WTC11 (cell line): Measurements from ENCODE around the gene NBAS. TPM values are rescaled to one million over a fixed set of nuclear protein-coding genes. Genes with fewer than 3 reads are reported as not detected.

ENCODE experiments used
- ATAC-seq: fragments of 200-7000 bp; cut with Tn5 transposase; 2 replicates; pipeline ENCODE4 v1.10.0; 2021; ENCODE audit warnings: mild to moderate bottlenecking, moderate library complexity
- CTCF ChIA-PET: fragments of 300-600 bp; sonication (Branson Sonifier 250); formaldehyde crosslinking; loops from one replicate; lab custom pipeline; 2021; ENCODE audit warnings: antibody characterized with exemption; lab: Charles Lee
- POLR2A ChIA-PET: fragments of 350-600 bp; sonication (Branson Sonifier 250); formaldehyde crosslinking; loops from one replicate; lab custom pipeline; 2021; ENCODE audit warnings: antibody characterized with exemption; lab: Charles Lee
- DNase-seq: peaks from one replicate; pipeline ENCODE4 v3.0.0; 2021; ENCODE audit warnings: low spot score
- H3K27ac Mint-ChIP-seq: 2 replicates; pipeline ENCODE4 v1.8.0; 2021; ENCODE audit warnings: mixed read lengths
- H3K27me3 Mint-ChIP-seq: 2 replicates; pipeline ENCODE4 v1.8.0; 2021; ENCODE audit warnings: low read depth, mild to moderate bottlenecking, moderate library complexity, mixed read lengths
- H3K36me3 Mint-ChIP-seq: 2 replicates; pipeline ENCODE4 v1.8.0; 2021; ENCODE audit warnings: mixed read lengths
- H3K4me1 Mint-ChIP-seq: 2 replicates; pipeline ENCODE4 v1.8.0; 2022; ENCODE audit warnings: mixed read lengths
- H3K4me3 Mint-ChIP-seq: 2 replicates; pipeline ENCODE4 v1.8.0; 2021; ENCODE audit warnings: mild to moderate bottlenecking, moderate library complexity, mixed read lengths
- H3K9me3 Mint-ChIP-seq: 2 replicates; pipeline ENCODE4 v1.8.0; 2021; ENCODE audit warnings: mixed read lengths
- CBFB ChIP-seq: sonication (generic); formaldehyde crosslinking; IDR thresholded peaks from 2 replicates; pipeline ENCODE4 v1.8.1; 2022; ENCODE audit warnings: mild to moderate bottlenecking, low read depth, missing genetic modification reagents
- ELF4 ChIP-seq: sonication (generic); formaldehyde crosslinking; IDR thresholded peaks from 2 replicates; pipeline ENCODE4 v1.8.1; 2022; ENCODE audit warnings: low read depth, mild to moderate bottlenecking, moderate library complexity, missing genetic modification reagents
- ESRRA ChIP-seq: sonication (generic); formaldehyde crosslinking; IDR thresholded peaks from 2 replicates; pipeline ENCODE4 v1.8.1; 2022; ENCODE audit warnings: mild to moderate bottlenecking, missing genetic modification reagents, borderline replicate concordance
- MYBL2 ChIP-seq: sonication (generic); formaldehyde crosslinking; IDR thresholded peaks from 2 replicates; pipeline ENCODE4 v1.8.1; 2023; ENCODE audit warnings: mild to moderate bottlenecking, moderate library complexity, missing genetic modification reagents
- OVOL2 ChIP-seq: fragments of 250-450 bp; sonication (Bioruptor Pico); IDR thresholded peaks from 2 replicates; pipeline ENCODE4 v1.9.0; 2021; ENCODE audit warnings: mild to moderate bottlenecking, borderline replicate concordance
- PRRX2 ChIP-seq: fragments of 250-450 bp; sonication (Bioruptor Pico); IDR thresholded peaks from 2 replicates; pipeline ENCODE4 v1.8.0; 2021; ENCODE audit warnings: mild to moderate bottlenecking
- SP1 ChIP-seq: sonication (generic); formaldehyde crosslinking; conservative IDR thresholded peaks from 2 replicates; pipeline ENCODE4 v1.8.1; 2022; ENCODE audit warnings: missing genetic modification reagents
- ZNF138 ChIP-seq: sonication (generic); formaldehyde crosslinking; conservative IDR thresholded peaks from 2 replicates; pipeline ENCODE4 v1.8.1; 2022; ENCODE audit warnings: mild to moderate bottlenecking, moderate library complexity, missing genetic modification reagents
- ZNF396 ChIP-seq: fragments of 250-450 bp; sonication (Bioruptor Pico); IDR thresholded peaks from 2 replicates; pipeline ENCODE4 v1.8.0; 2021; ENCODE audit warnings: mild to moderate bottlenecking, moderate library complexity, borderline replicate concordance
- total RNA-seq: library from RNA; stranded (reverse); gene quantifications from 3 replicates; pipeline ENCODE4 v1.2.3, GENCODE V29; 2021
- TF ChIP-seq, protein P1 (sequence below): sonication (generic); formaldehyde crosslinking; IDR thresholded peaks from 2 replicates; pipeline ENCODE4 v1.8.1; 2023; ENCODE audit warnings: mild to moderate bottlenecking, missing genetic modification reagents, borderline replicate concordance
- TF ChIP-seq, protein P2 (sequence below): sonication (generic); formaldehyde crosslinking; IDR thresholded peaks from 2 replicates; pipeline ENCODE4 v1.8.1; 2023; ENCODE audit warnings: mild to moderate bottlenecking, moderate library complexity, missing genetic modification reagents
- TF ChIP-seq, protein P3 (sequence below): fragments of 250-450 bp; sonication (Bioruptor Pico); IDR thresholded peaks from 2 replicates; pipeline ENCODE4 v1.9.0; 2021; ENCODE audit warnings: mild to moderate bottlenecking
- TF ChIP-seq, protein P4 (sequence below): fragments of 250-450 bp; sonication (Bioruptor Pico); IDR thresholded peaks from 2 replicates; pipeline ENCODE4 v1.8.0; 2021; ENCODE audit warnings: mild to moderate bottlenecking
- TF ChIP-seq, protein P5 (sequence below): sonication (generic); formaldehyde crosslinking; conservative IDR thresholded peaks from 2 replicates; pipeline ENCODE4 v1.8.1; 2022; ENCODE audit warnings: mild to moderate bottlenecking, missing genetic modification reagents
- TF ChIP-seq, protein P6 (sequence below): sonication (generic); formaldehyde crosslinking; IDR thresholded peaks from 2 replicates; pipeline ENCODE4 v1.8.1; 2022; ENCODE audit warnings: low read depth, mild to moderate bottlenecking, moderate library complexity, missing genetic modification reagents, borderline replicate concordance

The NBAS gene
- total RNA-seq, 1 experiment from 2014 or later, result 32.3 TPM

DNA sequence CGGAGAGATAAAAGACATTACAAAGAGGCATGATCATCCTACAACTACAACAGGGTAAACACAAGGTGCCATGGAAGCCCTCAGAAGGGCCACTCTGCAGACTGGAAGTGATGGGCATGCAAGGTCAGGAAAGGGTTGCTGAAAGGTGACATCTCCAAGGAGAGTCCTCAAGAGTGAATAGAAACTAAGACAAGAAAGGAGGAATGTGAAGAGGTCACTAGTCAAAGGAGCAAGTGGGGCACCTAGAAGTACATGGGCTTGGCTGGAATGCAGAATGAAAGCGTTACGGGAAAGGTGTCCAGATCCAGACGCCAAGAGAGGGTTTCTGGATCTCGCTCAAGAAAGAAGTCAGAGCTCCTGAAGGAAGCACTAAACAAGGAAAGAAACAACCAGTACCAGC lies 314.3 kb downstream of the NBAS start (continued):
- TF ChIP-seq, protein P1, sequence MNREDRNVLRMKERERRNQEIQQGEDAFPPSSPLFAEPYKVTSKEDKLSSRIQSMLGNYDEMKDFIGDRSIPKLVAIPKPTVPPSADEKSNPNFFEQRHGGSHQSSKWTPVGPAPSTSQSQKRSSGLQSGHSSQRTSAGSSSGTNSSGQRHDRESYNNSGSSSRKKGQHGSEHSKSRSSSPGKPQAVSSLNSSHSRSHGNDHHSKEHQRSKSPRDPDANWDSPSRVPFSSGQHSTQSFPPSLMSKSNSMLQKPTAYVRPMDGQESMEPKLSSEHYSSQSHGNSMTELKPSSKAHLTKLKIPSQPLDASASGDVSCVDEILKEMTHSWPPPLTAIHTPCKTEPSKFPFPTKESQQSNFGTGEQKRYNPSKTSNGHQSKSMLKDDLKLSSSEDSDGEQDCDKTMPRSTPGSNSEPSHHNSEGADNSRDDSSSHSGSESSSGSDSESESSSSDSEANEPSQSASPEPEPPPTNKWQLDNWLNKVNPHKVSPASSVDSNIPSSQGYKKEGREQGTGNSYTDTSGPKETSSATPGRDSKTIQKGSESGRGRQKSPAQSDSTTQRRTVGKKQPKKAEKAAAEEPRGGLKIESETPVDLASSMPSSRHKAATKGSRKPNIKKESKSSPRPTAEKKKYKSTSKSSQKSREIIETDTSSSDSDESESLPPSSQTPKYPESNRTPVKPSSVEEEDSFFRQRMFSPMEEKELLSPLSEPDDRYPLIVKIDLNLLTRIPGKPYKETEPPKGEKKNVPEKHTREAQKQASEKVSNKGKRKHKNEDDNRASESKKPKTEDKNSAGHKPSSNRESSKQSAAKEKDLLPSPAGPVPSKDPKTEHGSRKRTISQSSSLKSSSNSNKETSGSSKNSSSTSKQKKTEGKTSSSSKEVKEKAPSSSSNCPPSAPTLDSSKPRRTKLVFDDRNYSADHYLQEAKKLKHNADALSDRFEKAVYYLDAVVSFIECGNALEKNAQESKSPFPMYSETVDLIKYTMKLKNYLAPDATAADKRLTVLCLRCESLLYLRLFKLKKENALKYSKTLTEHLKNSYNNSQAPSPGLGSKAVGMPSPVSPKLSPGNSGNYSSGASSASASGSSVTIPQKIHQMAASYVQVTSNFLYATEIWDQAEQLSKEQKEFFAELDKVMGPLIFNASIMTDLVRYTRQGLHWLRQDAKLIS, result no peak
- TF ChIP-seq ESRRA (CRISPR knock-in tag) (no peak), ZNF138 (CRISPR knock-in tag) (no peak), SP1 (CRISPR knock-in tag) (no peak)

DNA sequence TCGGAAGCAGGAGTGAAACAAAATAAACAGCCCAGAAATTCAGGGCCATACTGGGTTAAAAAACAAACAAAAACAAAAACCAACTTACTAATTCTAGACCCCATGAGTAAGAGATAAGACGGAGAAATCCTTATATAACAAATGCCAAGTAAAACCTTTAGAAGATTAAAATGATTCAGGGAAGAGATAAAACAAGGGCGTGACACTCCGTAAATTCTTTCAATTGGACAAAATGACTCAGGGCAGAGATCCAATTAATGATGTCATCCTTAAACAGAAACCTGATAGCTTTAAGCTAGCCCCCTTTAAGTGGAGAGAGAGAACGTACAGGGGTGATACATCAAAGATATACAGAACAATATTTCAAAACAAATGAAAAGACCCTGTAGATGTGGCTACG lies 317.4 kb downstream of the NBAS start:
- DNase-seq (no peak), ATAC-seq (no peak)
- ChIA-PET CTCF (no interaction called here), POLR2A (no interaction called here)
- Mint-ChIP-seq H3K36me3 (no peaks in the 10 kb centered on the region), H3K4me1 (peaks cover 18% of the 10 kb centered on the region), H3K9me3 (no peaks in the 10 kb centered on the region), H3K27me3 (no peaks in the 10 kb centered on the region), H3K4me3 (no peak overlapping the region), H3K27ac (no peak overlapping the region)
- TF ChIP-seq, protein P2, sequence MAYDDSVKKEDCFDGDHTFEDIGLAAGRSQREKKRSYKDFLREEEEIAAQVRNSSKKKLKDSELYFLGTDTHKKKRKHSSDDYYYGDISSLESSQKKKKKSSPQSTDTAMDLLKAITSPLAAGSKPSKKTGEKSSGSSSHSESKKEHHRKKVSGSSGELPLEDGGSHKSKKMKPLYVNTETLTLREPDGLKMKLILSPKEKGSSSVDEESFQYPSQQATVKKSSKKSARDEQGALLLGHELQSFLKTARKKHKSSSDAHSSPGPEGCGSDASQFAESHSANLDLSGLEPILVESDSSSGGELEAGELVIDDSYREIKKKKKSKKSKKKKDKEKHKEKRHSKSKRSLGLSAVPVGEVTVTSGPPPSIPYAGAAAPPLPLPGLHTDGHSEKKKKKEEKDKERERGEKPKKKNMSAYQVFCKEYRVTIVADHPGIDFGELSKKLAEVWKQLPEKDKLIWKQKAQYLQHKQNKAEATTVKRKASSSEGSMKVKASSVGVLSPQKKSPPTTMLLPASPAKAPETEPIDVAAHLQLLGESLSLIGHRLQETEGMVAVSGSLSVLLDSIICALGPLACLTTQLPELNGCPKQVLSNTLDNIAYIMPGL (CRISPR knock-in tag), result no peak
- TF ChIP-seq, protein P3, sequence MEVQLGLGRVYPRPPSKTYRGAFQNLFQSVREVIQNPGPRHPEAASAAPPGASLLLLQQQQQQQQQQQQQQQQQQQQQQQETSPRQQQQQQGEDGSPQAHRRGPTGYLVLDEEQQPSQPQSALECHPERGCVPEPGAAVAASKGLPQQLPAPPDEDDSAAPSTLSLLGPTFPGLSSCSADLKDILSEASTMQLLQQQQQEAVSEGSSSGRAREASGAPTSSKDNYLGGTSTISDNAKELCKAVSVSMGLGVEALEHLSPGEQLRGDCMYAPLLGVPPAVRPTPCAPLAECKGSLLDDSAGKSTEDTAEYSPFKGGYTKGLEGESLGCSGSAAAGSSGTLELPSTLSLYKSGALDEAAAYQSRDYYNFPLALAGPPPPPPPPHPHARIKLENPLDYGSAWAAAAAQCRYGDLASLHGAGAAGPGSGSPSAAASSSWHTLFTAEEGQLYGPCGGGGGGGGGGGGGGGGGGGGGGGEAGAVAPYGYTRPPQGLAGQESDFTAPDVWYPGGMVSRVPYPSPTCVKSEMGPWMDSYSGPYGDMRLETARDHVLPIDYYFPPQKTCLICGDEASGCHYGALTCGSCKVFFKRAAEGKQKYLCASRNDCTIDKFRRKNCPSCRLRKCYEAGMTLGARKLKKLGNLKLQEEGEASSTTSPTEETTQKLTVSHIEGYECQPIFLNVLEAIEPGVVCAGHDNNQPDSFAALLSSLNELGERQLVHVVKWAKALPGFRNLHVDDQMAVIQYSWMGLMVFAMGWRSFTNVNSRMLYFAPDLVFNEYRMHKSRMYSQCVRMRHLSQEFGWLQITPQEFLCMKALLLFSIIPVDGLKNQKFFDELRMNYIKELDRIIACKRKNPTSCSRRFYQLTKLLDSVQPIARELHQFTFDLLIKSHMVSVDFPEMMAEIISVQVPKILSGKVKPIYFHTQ (CRISPR knock-in tag), result no peak
- TF ChIP-seq OVOL2 (CRISPR knock-in tag) (no peak), CBFB (CRISPR knock-in tag) (no peak), ELF4 (no peak), ESRRA (CRISPR knock-in tag) (no peak), PRRX2 (CRISPR knock-in tag) (no peak), MYBL2 (CRISPR knock-in tag) (no peak), ZNF396 (CRISPR knock-in tag) (no peak)
- TF ChIP-seq, protein P4, sequence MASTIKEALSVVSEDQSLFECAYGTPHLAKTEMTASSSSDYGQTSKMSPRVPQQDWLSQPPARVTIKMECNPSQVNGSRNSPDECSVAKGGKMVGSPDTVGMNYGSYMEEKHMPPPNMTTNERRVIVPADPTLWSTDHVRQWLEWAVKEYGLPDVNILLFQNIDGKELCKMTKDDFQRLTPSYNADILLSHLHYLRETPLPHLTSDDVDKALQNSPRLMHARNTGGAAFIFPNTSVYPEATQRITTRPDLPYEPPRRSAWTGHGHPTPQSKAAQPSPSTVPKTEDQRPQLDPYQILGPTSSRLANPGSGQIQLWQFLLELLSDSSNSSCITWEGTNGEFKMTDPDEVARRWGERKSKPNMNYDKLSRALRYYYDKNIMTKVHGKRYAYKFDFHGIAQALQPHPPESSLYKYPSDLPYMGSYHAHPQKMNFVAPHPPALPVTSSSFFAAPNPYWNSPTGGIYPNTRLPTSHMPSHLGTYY (CRISPR knock-in tag), result no peak
- TF ChIP-seq, protein P5, sequence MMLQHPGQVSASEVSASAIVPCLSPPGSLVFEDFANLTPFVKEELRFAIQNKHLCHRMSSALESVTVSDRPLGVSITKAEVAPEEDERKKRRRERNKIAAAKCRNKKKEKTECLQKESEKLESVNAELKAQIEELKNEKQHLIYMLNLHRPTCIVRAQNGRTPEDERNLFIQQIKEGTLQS, result no peak
- TF ChIP-seq, protein P6, sequence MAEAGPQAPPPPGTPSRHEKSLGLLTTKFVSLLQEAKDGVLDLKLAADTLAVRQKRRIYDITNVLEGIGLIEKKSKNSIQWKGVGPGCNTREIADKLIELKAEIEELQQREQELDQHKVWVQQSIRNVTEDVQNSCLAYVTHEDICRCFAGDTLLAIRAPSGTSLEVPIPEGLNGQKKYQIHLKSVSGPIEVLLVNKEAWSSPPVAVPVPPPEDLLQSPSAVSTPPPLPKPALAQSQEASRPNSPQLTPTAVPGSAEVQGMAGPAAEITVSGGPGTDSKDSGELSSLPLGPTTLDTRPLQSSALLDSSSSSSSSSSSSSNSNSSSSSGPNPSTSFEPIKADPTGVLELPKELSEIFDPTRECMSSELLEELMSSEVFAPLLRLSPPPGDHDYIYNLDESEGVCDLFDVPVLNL (CRISPR knock-in tag), result no peak
